ENCODE results near the gene MALAT1. TPM values are rescaled to one million over a fixed set of nuclear protein-coding genes. Genes with fewer than 3 reads are reported as not detected.

The MALAT1 gene
- total and polyA plus RNA-seq, 11 donors = 1,047 to 9,662 (median 6,450) TPM

GRCh38 chr11:65539744-65540289 lies 41.0 kb downstream of the MALAT1 start:
- intact Hi-C loops (cut with DNase I) = loop anchor here (1.0 to 10.0 kb wide), 13 partner anchors 15 to 455 kb away; partner anchors contain the start of genes ZNRD2 (in 4 of the 10), KCNK7 (in 2 of the 10), EHBP1L1 (in 1 of the 10) and MAP3K11 (in 1 of the 10)

GRCh38 chr11:65540290-65541092 lies 41.6 kb downstream of the MALAT1 start:
- H3K36me3 ChIP-seq = peaks cover 0 to 63% (median 41%) of the 10 kb centered on the region in 9 donors
- peak; percentile 90 to 95 (median 93) for DNase-seq
- 0 to 1% (median 0%) methylated on average over 16 to 78 of the region's 78 CpGs for WGBS, 4 donors

More at GRCh38 chr11:65539744-65540289, 41.0 kb downstream of the MALAT1 start:
- peak in 2 of 4 donors; percentile 6 to 46 for ATAC-seq
- Histone ChIP-seq H3K36me3 (peaks cover 0 to 64% (median 44%) of the 10 kb centered on the region in 9 donors), H3K4me3 (peak overlapping the region; percentile 11 to 66 (median 52)), H3K27ac (peak overlapping the region; percentile 66 to 95 (median 88)), H3K9me3 (no peaks in the 10 kb centered on the region), H3K4me1 (peaks cover 0 to 28% (median 20%) of the 10 kb centered on the region in 12 donors), H3K27me3 (no peaks in the 10 kb centered on the region)
- DNase-seq = peak in 1 of 5 donors; percentile 49
- peak in 5 of 12 donors; percentile 41 to 70 (median 64) for TF ChIP-seq CTCF (IDR thresholded peaks at IDR 0.05)
- TF ChIP-seq POLR2A (IDR thresholded peaks at IDR 0.05) = no peak
- 20 to 58% (median 23%) methylated on average over 14 to 60 of the region's 60 CpGs for WGBS, 4 donors

GRCh38 chr11:65541093-65541982 lies 42.5 kb downstream of the MALAT1 start:
- TF ChIP-seq CTCF (IDR thresholded peaks at IDR 0.05) = peak in 1 of 12 donors; percentile 4
- TF ChIP-seq POLR2A (IDR thresholded peaks at IDR 0.05) = no peak
- Histone ChIP-seq H3K27me3 (no peaks in the 10 kb centered on the region), H3K4me1 (peaks cover 0 to 28% (median 20%) of the 10 kb centered on the region in 12 donors), H3K36me3 (peaks cover 0 to 63% (median 40%) of the 10 kb centered on the region in 9 donors), H3K27ac (peak overlapping the region; percentile 66 to 95 (median 88)), H3K4me3 (peak overlapping the region in 11 of 12 donors; percentile 24 to 66 (median 53)), H3K9me3 (no peaks in the 10 kb centered on the region)
- DNase-seq (no peak), ATAC-seq (no peak)
- intact Hi-C loops (cut with DNase I) = loop anchor here in 9 of 10 donors (1.0 to 10.0 kb wide), 12 partner anchors 13 to 453 kb away; partner anchors contain the start of genes ZNRD2 (in 2 of the 9), EHBP1L1 (in 1 of the 9), KCNK7 (in 1 of the 9) and LTBP3 (in 1 of the 9)
- WGBS, 4 donors = 41 to 56% (median 45%) methylated on average over 10 to 18 of the region's 18 CpGs

More at GRCh38 chr11:65540290-65541092, 41.6 kb downstream of the MALAT1 start:
- peak; percentile 84 to 93 (median 91) for ATAC-seq
- no peaks in the 10 kb centered on the region for H3K9me3 ChIP-seq
- TF ChIP-seq CTCF (IDR thresholded peaks at IDR 0.05) (peak; percentile 79 to 95 (median 88)), POLR2A (IDR thresholded peaks at IDR 0.05) (peak in 1 of 2 donors; percentile 49)
- no peaks in the 10 kb centered on the region for H3K27me3 ChIP-seq
- H3K27ac ChIP-seq = peak overlapping the region; percentile 66 to 95 (median 88)
- H3K4me1 ChIP-seq = peaks cover 0 to 28% (median 20%) of the 10 kb centered on the region in 12 donors
- intact Hi-C loops (cut with DNase I) = loop anchor here in 9 of 10 donors (1.0 to 10.0 kb wide), 13 partner anchors 14 to 454 kb away; partner anchors contain the start of genes ZNRD2 (in 4 of the 9), EHBP1L1 (in 1 of the 9), KCNK7 (in 1 of the 9) and LTBP3 (in 1 of the 9)
- H3K4me3 ChIP-seq = peak overlapping the region; percentile 11 to 66 (median 52)

Data from heart left ventricle (tissue), 16 donors.